PC-9 (cell line): ENCODE measurements around the gene ANP32A. TPM values are rescaled to one million over a fixed set of nuclear protein-coding genes. Genes with fewer than 3 reads are reported as not detected.

ENCODE experiments used
- BruUV-seq: library from RNA; stranded (reverse); fragments of 400-500 nt; replicated peaks from 2 replicates; lab custom pipeline; 2021; lab: Mats Ljungman, UMichigan
- CTCF ChIA-PET: fragments of 300-600 bp; sonication (Branson Sonifier 250); formaldehyde crosslinking; loops from one replicate; lab custom pipeline; 2022; ENCODE audit warnings: antibody characterized with exemption; lab: Charles Lee
- POLR2A ChIA-PET: fragments of 300-600 bp; sonication (Branson Sonifier 250); formaldehyde crosslinking; loops from one replicate; lab custom pipeline; 2022; ENCODE audit warnings: antibody characterized with exemption; ENCODE audit not compliant: unreplicated experiment; lab: Charles Lee
- DNase-seq, 2 experiments: peaks; one replicate each; pipeline versions ENCODE4 v3.0.0 to v3.0.0-alpha.2; 2015 to 2022; ENCODE audit warnings: mixed read lengths in 1 of 2
- H2AFZ ChIP-seq: fragments of 200-600 bp; sonication (generic); 2 replicates; pipeline ENCODE4 v1.8.1; 2017; ENCODE audit warnings: antibody characterized with exemption
- H3F3A ChIP-seq: fragments of 200-600 bp; sonication (generic); 2 replicates; pipeline ENCODE4 v1.8.1; 2017; ENCODE audit warnings: antibody characterized with exemption, mild to moderate bottlenecking, low read depth; ENCODE audit not compliant: insufficient read depth
- H3K27ac ChIP-seq: fragments of 200-600 bp; sonication (generic); 2 replicates; pipeline ENCODE4 v1.6.1; 2016; ENCODE audit warnings: mixed run types
- H3K27me3 ChIP-seq: fragments of 200-600 bp; sonication (generic); 2 replicates; pipeline ENCODE4 v1.6.1; 2016; ENCODE audit warnings: low read depth, mixed run types; ENCODE audit not compliant: insufficient read depth
- H3K36me3 ChIP-seq: fragments of 200-600 bp; sonication (generic); 2 replicates; pipeline ENCODE4 v1.6.1; 2016; ENCODE audit warnings: low read depth, mixed run types
- H3K4me1 ChIP-seq: fragments of 200-600 bp; sonication (generic); replicated peaks from 2 replicates; pipeline ENCODE4 v1.6.1; 2016; ENCODE audit warnings: mixed run types; ENCODE audit not compliant: insufficient read depth
- H3K4me2 ChIP-seq: fragments of 200-600 bp; sonication (generic); 2 replicates; pipeline ENCODE4 v1.6.1; 2017; ENCODE audit warnings: mixed run types
- H3K4me3 ChIP-seq: fragments of 200-600 bp; sonication (generic); 2 replicates; pipeline ENCODE4 v1.6.1; 2016; ENCODE audit warnings: mixed run types
- H3K79me2 ChIP-seq: fragments of 200-600 bp; sonication (generic); 2 replicates; pipeline ENCODE4 v1.6.1; 2017; ENCODE audit warnings: low read depth, mixed run types
- H3K9me2 ChIP-seq: fragments of 200-600 bp; sonication (generic); 2 replicates; pipeline ENCODE4 v1.8.1; 2017; ENCODE audit warnings: mild to moderate bottlenecking; ENCODE audit not compliant: insufficient read depth
- H3K9me3 ChIP-seq: fragments of 200-600 bp; sonication (generic); 2 replicates; pipeline ENCODE4 v1.8.1; 2016; ENCODE audit warnings: low read depth; ENCODE audit not compliant: insufficient read depth
- H4K20me1 ChIP-seq: fragments of 200-600 bp; sonication (generic); 2 replicates; pipeline ENCODE4 v1.8.1; 2017; ENCODE audit not compliant: insufficient read depth
- CTCF ChIP-seq: fragments of 200-600 bp; sonication (generic); conservative IDR thresholded peaks from 2 replicates; pipeline ENCODE4 v1.6.1; 2017; ENCODE audit warnings: mixed run types, antibody characterized with exemption, mild to moderate bottlenecking, moderate library complexity
- EZH2 ChIP-seq: fragments of 200-600 bp; sonication (generic); IDR thresholded peaks from 2 replicates; pipeline ENCODE4 v1.8.0; 2017; ENCODE audit warnings: antibody characterized with exemption, low read depth
- intact Hi-C: fragments of 100-400 bp; cut with micrococcal nuclease; formaldehyde crosslinking; loops from one replicate; pipeline ENCODE4 v1.10.0; 2022; ENCODE audit not compliant: unreplicated experiment
- total RNA-seq: library from RNA; stranded (reverse); gene quantifications from 2 replicates; pipeline ENCODE4 v1.2.3, GENCODE V29; 2021

Gene ANP32A
- total RNA-seq, 1 experiment from 2014 or later: 182 TPM

- H3K79me2 ChIP-seq: peaks cover 96% of the 10 kb centered on the region
- H3K36me3 ChIP-seq: no peaks in the 10 kb centered on the region
- TF ChIP-seq EZH2: no peak
- TF ChIP-seq CTCF: no peak
- no peaks in the 10 kb centered on the region for H3K4me1 ChIP-seq
- H2AFZ ChIP-seq: no peak overlapping the region
- BruUV-seq: no TSS peak
- H3K4me2 ChIP-seq: no peak overlapping the region
- no peaks in the 10 kb centered on the region for H3K9me3 ChIP-seq
- no peaks in the 10 kb centered on the region for H3K27me3 ChIP-seq
- H4K20me1 ChIP-seq: peaks cover 65% of the 10 kb centered on the region
- CTCF ChIA-PET: no interaction called here
- POLR2A ChIA-PET: no interaction called here
- no peaks in the 10 kb centered on the region for H3F3A ChIP-seq
- intact Hi-C loops: no loop called here
- no peak overlapping the region for H3K4me3 ChIP-seq
- H3K9me2 ChIP-seq: no peaks in the 10 kb centered on the region
- H3K27ac ChIP-seq: no peak overlapping the region
- no peak for DNase-seq
Observed at GRCh38 chr15:68808091-68808490, 12.6 kb downstream of the ANP32A start.

- Histone ChIP-seq H3F3A (no peaks in the 10 kb centered on the region), H3K27ac (no peak overlapping the region), H3K36me3 (no peaks in the 10 kb centered on the region), H3K79me2 (peaks cover 95% of the 10 kb centered on the region), H3K27me3 (no peaks in the 10 kb centered on the region), H3K9me2 (no peaks in the 10 kb centered on the region), H3K4me3 (no peak overlapping the region), H4K20me1 (peaks cover 60% of the 10 kb centered on the region), H3K4me1 (no peaks in the 10 kb centered on the region), H3K9me3 (no peaks in the 10 kb centered on the region), H2AFZ (no peak overlapping the region), H3K4me2 (no peak overlapping the region)
- no TSS peak for BruUV-seq
- intact Hi-C loops: no loop called here
- ChIA-PET CTCF (no interaction called here), POLR2A (no interaction called here)
- no peak for DNase-seq
- TF ChIP-seq EZH2: no peak
- TF ChIP-seq CTCF: no peak
Observed at GRCh38 chr15:68807249-68807648, 13.4 kb downstream of the ANP32A start.

GRCh38 chr15:68806220-68807060 lies 14.3 kb downstream of the ANP32A start:
- no peak for DNase-seq
- BruUV-seq: no TSS peak
- TF ChIP-seq CTCF: no peak
- no peak for TF ChIP-seq EZH2
- H4K20me1 ChIP-seq: peaks cover 59% of the 10 kb centered on the region
- no peak overlapping the region for H2AFZ ChIP-seq
- H3K4me1 ChIP-seq: no peaks in the 10 kb centered on the region
- POLR2A ChIA-PET: no interaction called here
- H3K9me2 ChIP-seq: no peaks in the 10 kb centered on the region
- no peaks in the 10 kb centered on the region for H3K27me3 ChIP-seq
- intact Hi-C loops: no loop called here
- CTCF ChIA-PET: no interaction called here
- no peaks in the 10 kb centered on the region for H3K36me3 ChIP-seq
- peaks cover 95% of the 10 kb centered on the region for H3K79me2 ChIP-seq
- no peaks in the 10 kb centered on the region for H3K9me3 ChIP-seq
- H3K4me3 ChIP-seq: no peak overlapping the region
- no peak overlapping the region for H3K27ac ChIP-seq
- H3K4me2 ChIP-seq: no peak overlapping the region
- H3F3A ChIP-seq: no peaks in the 10 kb centered on the region
